ENCODE measurements around the gene NPTN.

The NPTN gene

DNA sequence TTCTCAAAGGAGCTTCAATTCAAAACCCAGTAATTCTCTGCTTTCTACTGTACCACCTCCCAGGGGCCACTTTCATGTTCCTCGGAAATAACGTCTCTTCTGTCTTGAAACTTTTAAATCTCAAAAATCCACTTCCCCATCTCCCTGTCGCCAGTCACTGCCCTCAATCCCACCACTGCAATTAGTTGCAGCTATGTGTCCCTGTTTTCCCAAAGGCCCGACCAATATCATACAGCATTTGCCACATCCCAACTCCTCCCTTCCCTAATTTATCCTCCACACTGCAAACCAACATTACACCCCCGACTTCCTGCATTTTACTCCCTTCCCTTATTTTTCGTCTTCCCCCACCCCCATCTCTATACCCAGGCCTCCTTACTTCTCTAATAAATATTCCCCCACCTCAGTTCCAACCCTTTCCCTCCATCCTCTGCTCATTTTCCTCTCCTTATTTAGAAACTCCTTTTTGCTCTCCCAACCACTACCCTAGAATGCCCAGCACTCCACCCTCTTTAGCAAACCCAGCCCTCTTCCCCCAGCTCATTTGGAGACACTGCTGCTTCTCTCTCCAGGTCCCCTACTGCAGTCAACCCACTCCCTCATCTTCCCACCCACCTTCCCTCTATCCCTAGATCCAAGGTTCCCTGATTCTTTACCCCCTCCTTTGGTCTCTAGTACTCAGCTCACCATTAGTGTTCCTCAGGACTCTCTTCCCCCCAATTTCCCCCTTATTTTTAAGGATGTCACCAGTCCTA lies 1.1 kb downstream of the NPTN start:
- H3K27me3 ChIP-seq (ENCODE audit: control insufficient read depth, insufficient read depth, low read length): no peaks in the 10 kb centered on the region; the same call in 1 of the 2 replicates
- no peaks in the 10 kb centered on the region for H3K36me3 ChIP-seq (ENCODE audit: control insufficient read depth, insufficient read depth, low read length)
- H3K4me3 ChIP-seq (ENCODE audit: low read depth, low read length): peak overlapping the region; percentile 82
- no peaks in the 10 kb centered on the region for H3K9me3 ChIP-seq (ENCODE audit: control insufficient read depth, insufficient read depth, low read length)
- H3K9ac ChIP-seq (ENCODE audit: low read depth, low read length): peak overlapping the region; percentile 39; the same call in 1 of the 2 replicates
- peaks cover 49% of the 10 kb centered on the region for H3K4me1 ChIP-seq (ENCODE audit: control insufficient read depth, insufficient read depth, low read length)
- peak overlapping the region; percentile 38 for H3K27ac ChIP-seq (ENCODE audit: low read depth, low read length)

DNA sequence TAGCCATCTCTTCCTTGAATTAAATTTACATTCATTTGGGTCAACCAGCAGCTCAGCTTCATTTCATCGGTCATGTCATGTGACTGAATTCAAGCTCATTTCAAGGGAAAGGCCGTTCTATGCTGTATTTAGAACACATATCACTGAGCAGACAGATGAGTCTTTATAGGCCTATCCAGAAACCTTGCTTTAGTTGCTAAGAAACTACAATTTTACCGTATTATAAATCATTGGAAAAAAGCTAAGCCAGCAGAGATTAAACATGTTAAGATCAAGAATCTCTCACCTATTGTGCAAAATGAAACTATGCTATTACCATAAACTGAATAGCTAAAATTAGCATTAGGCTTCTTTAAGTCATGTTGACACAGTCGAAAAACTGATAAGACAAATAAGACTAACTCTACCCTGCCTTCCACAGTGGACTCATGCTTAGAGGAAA lies 2.2 kb downstream of the NPTN start:
- peak overlapping the region; percentile 82 for H3K4me3 ChIP-seq (ENCODE audit: low read depth, low read length)
- H3K9ac ChIP-seq (ENCODE audit: low read depth, low read length): peak overlapping the region; percentile 7; the same call in 1 of the 2 replicates
- H3K27ac ChIP-seq (ENCODE audit: low read depth, low read length): peak overlapping the region; percentile 21

DNA sequence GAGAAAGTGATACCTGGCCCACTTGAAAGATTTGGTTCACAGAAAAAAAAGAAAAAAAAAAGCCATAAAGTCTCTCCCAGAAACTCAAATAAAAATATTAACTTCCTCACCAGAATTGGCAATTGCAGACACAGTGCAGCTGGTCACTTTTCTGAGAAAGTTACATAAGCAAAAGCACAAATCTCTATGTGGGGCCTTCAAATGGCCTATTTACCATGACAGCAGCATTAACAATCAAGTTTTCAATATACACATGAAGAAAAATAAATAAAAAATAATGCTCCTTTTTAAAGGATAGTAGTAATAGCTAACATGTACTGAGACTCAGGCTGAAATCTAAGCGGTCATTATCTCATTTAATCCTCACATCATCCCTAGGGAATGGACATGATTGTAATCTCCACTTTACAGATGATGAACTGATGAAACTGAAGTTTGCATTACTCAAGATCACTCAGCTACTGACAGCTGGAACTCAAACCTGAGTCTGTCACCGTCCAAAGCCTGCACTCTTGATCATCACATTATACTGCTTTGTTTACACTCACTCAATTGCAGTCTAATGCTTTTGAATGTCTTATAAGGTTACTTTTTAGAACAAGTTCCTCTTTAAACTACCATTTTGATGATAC lies 3.3 kb downstream of the NPTN start:
- H3K9me3 ChIP-seq (ENCODE audit: control insufficient read depth, insufficient read depth, low read length): no peaks in the 10 kb centered on the region
- H3K9ac ChIP-seq (ENCODE audit: low read depth, low read length): no peak overlapping the region
- no peaks in the 10 kb centered on the region for H3K36me3 ChIP-seq (ENCODE audit: control insufficient read depth, insufficient read depth, low read length)
- H3K27ac ChIP-seq (ENCODE audit: low read depth, low read length): peak overlapping the region; percentile 11
- no peaks in the 10 kb centered on the region for H3K27me3 ChIP-seq (ENCODE audit: control insufficient read depth, insufficient read depth, low read length)
- H3K4me1 ChIP-seq (ENCODE audit: control insufficient read depth, insufficient read depth, low read length): peaks cover 50% of the 10 kb centered on the region
- H3K4me3 ChIP-seq (ENCODE audit: low read depth, low read length): 0 out of 2 replicates have a peak overlapping the region, but pooled peaks have one; percentile 11

More for the DNA sequence above, 2.2 kb downstream of the NPTN start:
- no peaks in the 10 kb centered on the region for H3K27me3 ChIP-seq (ENCODE audit: control insufficient read depth, insufficient read depth, low read length)
- no peaks in the 10 kb centered on the region for H3K36me3 ChIP-seq (ENCODE audit: control insufficient read depth, insufficient read depth, low read length)
- no peaks in the 10 kb centered on the region for H3K9me3 ChIP-seq (ENCODE audit: control insufficient read depth, insufficient read depth, low read length)
- H3K4me1 ChIP-seq (ENCODE audit: control insufficient read depth, insufficient read depth, low read length): peaks cover 49% of the 10 kb centered on the region

DNA sequence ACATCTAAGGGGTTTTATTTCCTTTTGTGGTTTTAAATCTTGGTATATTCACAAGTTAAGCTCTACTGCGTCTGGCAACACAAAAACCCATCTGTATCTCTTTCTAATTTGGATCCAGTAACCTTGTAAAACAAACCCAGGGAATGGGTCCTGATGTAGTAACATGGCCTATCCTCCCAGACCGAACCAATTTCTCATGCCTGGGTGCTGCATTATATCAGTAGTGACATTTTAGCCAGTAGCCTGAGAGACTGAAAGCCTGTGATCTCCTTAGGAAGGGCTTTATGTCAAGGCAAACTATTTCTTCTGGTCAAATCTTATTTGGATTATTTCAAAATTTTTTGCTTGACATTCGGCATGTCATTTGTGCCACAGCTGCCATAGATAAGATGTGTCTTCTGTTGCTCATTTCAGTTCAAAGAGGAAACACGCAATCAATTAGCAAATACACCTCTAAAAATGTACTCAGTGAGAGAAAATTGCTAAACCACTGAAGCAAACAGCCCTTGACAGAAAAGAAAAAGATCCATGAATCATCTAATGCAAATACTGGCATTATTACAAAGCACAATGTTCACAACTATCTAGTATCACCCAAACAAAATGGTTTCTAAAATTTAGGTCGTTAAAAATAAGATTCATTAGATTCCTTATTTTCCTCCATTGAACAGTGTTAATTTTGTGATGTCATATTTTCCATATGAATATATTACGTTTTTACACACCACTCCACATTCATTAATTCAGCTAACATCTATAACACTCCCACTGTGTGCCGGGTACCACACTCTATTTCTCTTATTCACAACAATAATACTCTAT lies 4.0 kb downstream of the NPTN start:
- H3K27ac ChIP-seq (ENCODE audit: low read depth, low read length): no peak overlapping the region
- H3K9me3 ChIP-seq (ENCODE audit: control insufficient read depth, insufficient read depth, low read length): no peaks in the 10 kb centered on the region
- H3K4me3 ChIP-seq (ENCODE audit: low read depth, low read length): no peak overlapping the region
- H3K27me3 ChIP-seq (ENCODE audit: control insufficient read depth, insufficient read depth, low read length): no peaks in the 10 kb centered on the region
- peaks cover 57% of the 10 kb centered on the region for H3K4me1 ChIP-seq (ENCODE audit: control insufficient read depth, insufficient read depth, low read length)
- no peak overlapping the region for H3K9ac ChIP-seq (ENCODE audit: low read depth, low read length)
- H3K36me3 ChIP-seq (ENCODE audit: control insufficient read depth, insufficient read depth, low read length): no peaks in the 10 kb centered on the region

DNA sequence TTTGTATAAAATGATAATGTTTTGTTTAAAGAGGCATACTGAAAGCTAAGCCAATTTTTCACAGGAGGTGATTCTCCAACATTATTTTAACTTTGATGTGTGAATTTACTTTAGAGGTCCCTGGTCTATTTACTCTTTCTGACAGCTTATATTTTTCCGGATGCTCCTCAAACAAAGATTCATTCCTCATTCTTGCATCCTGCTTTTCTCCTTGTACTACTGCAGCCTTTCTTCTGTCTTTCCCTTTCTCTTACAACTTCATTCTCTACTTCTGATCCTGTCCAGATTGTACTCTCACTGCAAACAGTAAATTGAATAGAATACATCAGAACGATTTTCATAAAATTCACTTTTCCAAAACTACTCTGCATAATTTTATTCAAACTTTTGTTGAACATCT lies 5.1 kb downstream of the NPTN start:
- Histone ChIP-seq H3K27me3 (ENCODE audit: control insufficient read depth, insufficient read depth, low read length) (no peaks in the 10 kb centered on the region), H3K9me3 (ENCODE audit: control insufficient read depth, insufficient read depth, low read length) (no peaks in the 10 kb centered on the region), H3K4me3 (ENCODE audit: low read depth, low read length) (no peak overlapping the region), H3K27ac (ENCODE audit: low read depth, low read length) (no peak overlapping the region), H3K36me3 (ENCODE audit: control insufficient read depth, insufficient read depth, low read length) (no peaks in the 10 kb centered on the region), H3K4me1 (ENCODE audit: control insufficient read depth, insufficient read depth, low read length) (peaks cover 59% of the 10 kb centered on the region), H3K9ac (ENCODE audit: low read depth, low read length) (no peak overlapping the region)

DNA sequence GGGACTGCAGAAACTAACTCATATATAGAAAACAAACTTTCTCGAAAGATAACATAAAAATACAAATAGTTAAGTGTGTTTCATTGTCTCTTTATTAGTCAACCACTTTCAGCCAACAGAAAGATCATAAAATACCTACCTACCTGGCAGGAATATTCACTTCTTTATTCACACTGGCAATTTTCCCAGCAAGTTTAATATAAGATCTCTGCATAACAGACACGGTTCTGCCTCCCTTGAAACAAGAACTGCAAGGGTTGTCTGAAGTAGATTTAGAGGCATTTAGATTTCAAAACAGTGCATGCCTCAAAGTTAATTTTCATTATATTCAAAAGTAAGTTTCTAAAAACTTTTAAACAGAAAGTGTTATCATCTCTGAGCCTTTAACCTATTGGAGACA lies 7.1 kb downstream of the NPTN start:
- H3K4me1 ChIP-seq (ENCODE audit: control insufficient read depth, insufficient read depth, low read length): peaks cover 74% of the 10 kb centered on the region
- H3K4me3 ChIP-seq (ENCODE audit: low read depth, low read length): no peak overlapping the region

DNA sequence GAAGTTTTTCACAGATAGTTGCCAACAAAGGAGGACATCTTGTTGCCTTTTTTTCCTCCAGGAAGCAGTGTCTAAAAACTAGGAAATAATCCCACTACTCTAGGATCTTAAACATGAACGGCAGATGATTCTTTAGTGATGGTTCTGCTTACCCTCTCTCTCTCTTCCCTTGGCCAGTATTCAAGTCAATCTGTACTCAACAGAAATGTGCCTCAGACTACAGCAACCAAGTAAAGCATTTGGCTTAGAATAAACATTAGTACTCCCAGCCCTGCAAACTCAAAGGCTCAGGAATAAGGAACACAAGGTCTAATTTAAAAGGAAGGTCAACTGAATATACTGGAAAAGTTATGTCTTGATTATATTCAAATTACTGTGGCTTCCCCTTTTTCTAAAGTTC lies 8.7 kb downstream of the NPTN start:
- Histone ChIP-seq H3K36me3 (ENCODE audit: control insufficient read depth, insufficient read depth, low read length) (no peaks in the 10 kb centered on the region), H3K4me3 (ENCODE audit: low read depth, low read length) (no peak overlapping the region), H3K27ac (ENCODE audit: low read depth, low read length) (no peak overlapping the region), H3K9ac (ENCODE audit: low read depth, low read length) (no peak overlapping the region), H3K27me3 (ENCODE audit: control insufficient read depth, insufficient read depth, low read length) (no peaks in the 10 kb centered on the region), H3K4me1 (ENCODE audit: control insufficient read depth, insufficient read depth, low read length) (peaks cover 74% of the 10 kb centered on the region), H3K9me3 (ENCODE audit: control insufficient read depth, insufficient read depth, low read length) (no peaks in the 10 kb centered on the region)

More for the DNA sequence above, 7.1 kb downstream of the NPTN start:
- Histone ChIP-seq H3K9ac (ENCODE audit: low read depth, low read length) (no peak overlapping the region), H3K9me3 (ENCODE audit: control insufficient read depth, insufficient read depth, low read length) (no peaks in the 10 kb centered on the region), H3K27me3 (ENCODE audit: control insufficient read depth, insufficient read depth, low read length) (no peaks in the 10 kb centered on the region), H3K36me3 (ENCODE audit: control insufficient read depth, insufficient read depth, low read length) (no peaks in the 10 kb centered on the region), H3K27ac (ENCODE audit: low read depth, low read length) (no peak overlapping the region)

DNA sequence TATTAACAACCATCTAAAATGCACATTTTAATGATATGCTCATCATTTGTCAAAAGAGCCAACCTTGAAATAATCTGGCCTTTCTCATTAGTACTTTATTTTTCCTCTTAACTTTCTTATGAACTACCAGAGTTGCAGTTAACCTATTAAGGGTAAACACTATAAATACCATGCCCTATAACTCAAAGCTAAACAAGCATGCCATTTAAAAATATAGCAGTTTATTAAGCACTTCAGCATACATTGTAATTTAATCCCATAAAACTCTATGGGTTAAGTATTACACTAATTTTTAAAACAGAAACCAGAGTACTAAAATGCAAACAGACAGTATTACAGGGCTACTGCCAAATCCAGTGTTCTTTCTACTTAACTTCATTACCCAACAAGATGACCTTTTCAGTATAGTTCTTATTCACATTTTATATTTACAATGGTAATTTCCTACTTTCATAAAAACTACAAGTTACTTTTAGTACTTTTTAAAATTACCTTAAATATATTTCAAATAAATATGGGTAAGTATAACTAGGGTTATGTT lies 11.8 kb downstream of the NPTN start:
- Histone ChIP-seq H3K27me3 (ENCODE audit: control insufficient read depth, insufficient read depth, low read length) (no peaks in the 10 kb centered on the region), H3K4me1 (ENCODE audit: control insufficient read depth, insufficient read depth, low read length) (peaks cover 76% of the 10 kb centered on the region), H3K27ac (ENCODE audit: low read depth, low read length) (no peak overlapping the region), H3K4me3 (ENCODE audit: low read depth, low read length) (no peak overlapping the region), H3K9me3 (ENCODE audit: control insufficient read depth, insufficient read depth, low read length) (no peaks in the 10 kb centered on the region), H3K9ac (ENCODE audit: low read depth, low read length) (no peak overlapping the region), H3K36me3 (ENCODE audit: control insufficient read depth, insufficient read depth, low read length) (no peaks in the 10 kb centered on the region)

DNA sequence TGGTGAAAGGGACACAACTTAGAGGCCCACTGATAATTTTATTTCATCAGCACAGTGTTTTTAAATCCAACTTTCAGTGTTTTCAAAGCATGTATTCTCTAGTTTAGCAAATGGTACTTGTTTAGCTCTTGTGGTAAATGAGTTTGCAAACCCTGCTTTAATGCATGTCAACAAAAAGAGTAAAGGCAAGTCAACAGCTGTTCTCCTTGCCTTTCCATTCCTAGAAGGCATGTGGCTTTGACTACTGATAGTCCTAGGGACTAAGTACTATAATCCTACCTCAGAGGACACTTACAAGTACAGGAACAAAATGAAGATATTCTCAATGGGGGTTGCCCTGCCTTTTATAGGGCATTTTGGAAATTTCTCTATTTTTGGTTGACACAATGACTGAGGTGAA lies 13.1 kb downstream of the NPTN start:
- no peak overlapping the region for H3K27ac ChIP-seq (ENCODE audit: low read depth, low read length)
- H3K9me3 ChIP-seq (ENCODE audit: control insufficient read depth, insufficient read depth, low read length): no peaks in the 10 kb centered on the region
- H3K4me1 ChIP-seq (ENCODE audit: control insufficient read depth, insufficient read depth, low read length): peaks cover 77% of the 10 kb centered on the region
- no peak overlapping the region for H3K4me3 ChIP-seq (ENCODE audit: low read depth, low read length)
- no peaks in the 10 kb centered on the region for H3K27me3 ChIP-seq (ENCODE audit: control insufficient read depth, insufficient read depth, low read length)
- H3K36me3 ChIP-seq (ENCODE audit: control insufficient read depth, insufficient read depth, low read length): no peaks in the 10 kb centered on the region
- H3K9ac ChIP-seq (ENCODE audit: low read depth, low read length): no peak overlapping the region

DNA sequence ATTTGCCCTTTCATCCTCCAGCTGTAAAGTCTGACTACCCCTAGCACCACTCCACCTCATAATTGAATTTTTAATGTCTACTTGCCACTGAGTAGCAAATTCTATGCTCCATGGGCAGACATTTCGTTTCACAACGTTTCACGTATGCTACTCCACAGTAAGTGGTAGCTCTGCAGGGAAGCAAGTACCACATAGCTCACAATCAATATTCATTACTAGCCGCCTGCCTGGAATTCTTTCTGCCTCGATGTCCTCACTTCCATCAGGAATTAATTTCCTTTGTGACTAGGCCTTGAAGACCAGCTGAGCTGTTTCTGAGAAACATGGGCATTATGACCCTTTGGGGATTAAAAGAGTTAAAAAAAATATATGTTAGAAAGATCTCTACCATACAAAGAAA lies 15.3 kb downstream of the NPTN start:
- no peaks in the 10 kb centered on the region for H3K36me3 ChIP-seq (ENCODE audit: control insufficient read depth, insufficient read depth, low read length)
- H3K27ac ChIP-seq (ENCODE audit: low read depth, low read length): peak overlapping the region; percentile 38
- H3K4me3 ChIP-seq (ENCODE audit: low read depth, low read length): 0 out of 2 replicates have a peak overlapping the region, but pooled peaks have one; percentile 5
- H3K27me3 ChIP-seq (ENCODE audit: control insufficient read depth, insufficient read depth, low read length): no peaks in the 10 kb centered on the region
- H3K4me1 ChIP-seq (ENCODE audit: control insufficient read depth, insufficient read depth, low read length): peaks cover 59% of the 10 kb centered on the region
- H3K9ac ChIP-seq (ENCODE audit: low read depth, low read length): no peak overlapping the region
- H3K9me3 ChIP-seq (ENCODE audit: control insufficient read depth, insufficient read depth, low read length): no peaks in the 10 kb centered on the region

Data from HUES48 (cell line).